ENCODE results near the gene GPR155. TPM values are rescaled to one million over a fixed set of nuclear protein-coding genes. Genes with fewer than 3 reads are reported as not detected.

GPR155 gene
- total and polyA plus RNA-seq, 9 of the 15 experiments (the other 6 are each of a cell fraction or from before 2014, with no cell fraction given), result 0.04 to 0.40 (median 0.11) TPM; not detected in 1

DNA sequence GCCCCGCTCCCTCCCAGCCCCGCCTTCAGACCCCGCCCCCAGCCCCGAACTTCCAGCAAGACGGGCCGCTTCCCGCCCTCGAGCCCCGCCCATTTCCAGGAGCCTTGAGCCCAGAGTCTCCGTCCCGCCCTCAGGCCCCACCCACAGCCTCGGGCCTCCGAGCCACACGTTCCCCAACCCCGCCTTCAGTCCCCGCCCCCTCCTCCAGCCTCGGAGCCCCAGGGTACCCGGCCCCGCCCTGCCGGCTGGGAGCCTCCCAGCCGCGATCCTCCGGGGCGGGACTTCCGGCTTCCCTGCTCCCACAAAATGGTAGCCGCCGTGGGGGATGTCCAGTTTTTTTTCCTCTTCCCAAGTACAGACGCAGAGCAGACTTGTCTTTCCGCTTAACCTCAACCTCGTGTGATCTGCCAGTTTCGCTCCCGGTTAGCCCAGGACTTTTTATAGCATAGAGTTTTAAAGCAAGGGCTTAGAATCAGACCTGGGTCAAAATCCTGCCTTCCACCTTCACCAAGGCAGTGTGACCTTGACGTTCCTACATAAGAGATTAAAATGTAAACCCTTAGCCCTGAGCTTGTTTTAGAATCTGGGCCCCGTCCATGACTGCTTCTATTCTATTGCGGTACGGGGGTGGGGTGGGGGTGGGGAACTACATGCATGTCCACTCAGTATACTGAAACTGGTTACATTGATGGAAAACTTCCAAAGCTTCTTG is 435 bp upstream of the GPR155 start (continued):
- TF ChIP-seq PHF20 (IDR thresholded peaks at IDR 0.05; ENCODE audit: partially characterized antibody), result peak; percentile 83
- no peak for TF ChIP-seq ZNF75A (CRISPR knock-in tag; IDR thresholded peaks at IDR 0.05)
- TF ChIP-seq NCOA6 (IDR thresholded peaks at IDR 0.05), result no peak
- TF ChIP-seq PHF21A (IDR thresholded peaks at IDR 0.05; ENCODE audit: borderline replicate concordance, low read depth), result no peak
- TF ChIP-seq OTX1 (CRISPR knock-in tag; IDR thresholded peaks at IDR 0.05), result 0 out of 2 replicates have a peak, but pooled peaks have one; percentile 49
- TF ChIP-seq, protein P1, sequence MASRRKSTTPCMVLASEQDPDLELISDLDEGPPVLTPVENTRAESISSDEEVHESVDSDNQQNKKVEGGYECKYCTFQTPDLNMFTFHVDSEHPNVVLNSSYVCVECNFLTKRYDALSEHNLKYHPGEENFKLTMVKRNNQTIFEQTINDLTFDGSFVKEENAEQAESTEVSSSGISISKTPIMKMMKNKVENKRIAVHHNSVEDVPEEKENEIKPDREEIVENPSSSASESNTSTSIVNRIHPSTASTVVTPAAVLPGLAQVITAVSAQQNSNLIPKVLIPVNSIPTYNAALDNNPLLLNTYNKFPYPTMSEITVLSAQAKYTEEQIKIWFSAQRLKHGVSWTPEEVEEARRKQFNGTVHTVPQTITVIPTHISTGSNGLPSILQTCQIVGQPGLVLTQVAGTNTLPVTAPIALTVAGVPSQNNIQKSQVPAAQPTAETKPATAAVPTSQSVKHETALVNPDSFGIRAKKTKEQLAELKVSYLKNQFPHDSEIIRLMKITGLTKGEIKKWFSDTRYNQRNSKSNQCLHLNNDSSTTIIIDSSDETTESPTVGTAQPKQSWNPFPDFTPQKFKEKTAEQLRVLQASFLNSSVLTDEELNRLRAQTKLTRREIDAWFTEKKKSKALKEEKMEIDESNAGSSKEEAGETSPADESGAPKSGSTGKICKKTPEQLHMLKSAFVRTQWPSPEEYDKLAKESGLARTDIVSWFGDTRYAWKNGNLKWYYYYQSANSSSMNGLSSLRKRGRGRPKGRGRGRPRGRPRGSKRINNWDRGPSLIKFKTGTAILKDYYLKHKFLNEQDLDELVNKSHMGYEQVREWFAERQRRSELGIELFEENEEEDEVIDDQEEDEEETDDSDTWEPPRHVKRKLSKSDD (conservative IDR thresholded peaks at IDR 0.05; ENCODE audit: low read length), result peak; percentile 77; the same call in 1 of the 2 replicates
- TF ChIP-seq ZC3H4 (CRISPR knock-in tag; IDR thresholded peaks at IDR 0.05; ENCODE audit: borderline replicate concordance), result no peak
- peak in 1 of 2 experiments; percentile 45; a peak in 3 of 4 replicates for TF ChIP-seq MAZ (CRISPR knock-in tag; conservative IDR thresholded peaks at IDR 0.05 in 1 of 2, IDR thresholded peaks at IDR 0.05 in 1 of 2)
- TF ChIP-seq POLR2B (IDR thresholded peaks at IDR 0.05; ENCODE audit: low read depth, partially characterized antibody), result peak; percentile 87
- TF ChIP-seq SP2 (IDR thresholded peaks at IDR 0.05; ENCODE audit: extremely low read depth, low read depth, low read length, poor library complexity, severe bottlenecking), result peak; percentile 44
- TF ChIP-seq TBP (optimal IDR thresholded peaks at IDR 0.05; ENCODE audit: low read depth, low read length), result peak; percentile 59
- TF ChIP-seq ZNF232 (CRISPR knock-in tag; IDR thresholded peaks at IDR 0.05), result no peak
- TF ChIP-seq, protein P2, sequence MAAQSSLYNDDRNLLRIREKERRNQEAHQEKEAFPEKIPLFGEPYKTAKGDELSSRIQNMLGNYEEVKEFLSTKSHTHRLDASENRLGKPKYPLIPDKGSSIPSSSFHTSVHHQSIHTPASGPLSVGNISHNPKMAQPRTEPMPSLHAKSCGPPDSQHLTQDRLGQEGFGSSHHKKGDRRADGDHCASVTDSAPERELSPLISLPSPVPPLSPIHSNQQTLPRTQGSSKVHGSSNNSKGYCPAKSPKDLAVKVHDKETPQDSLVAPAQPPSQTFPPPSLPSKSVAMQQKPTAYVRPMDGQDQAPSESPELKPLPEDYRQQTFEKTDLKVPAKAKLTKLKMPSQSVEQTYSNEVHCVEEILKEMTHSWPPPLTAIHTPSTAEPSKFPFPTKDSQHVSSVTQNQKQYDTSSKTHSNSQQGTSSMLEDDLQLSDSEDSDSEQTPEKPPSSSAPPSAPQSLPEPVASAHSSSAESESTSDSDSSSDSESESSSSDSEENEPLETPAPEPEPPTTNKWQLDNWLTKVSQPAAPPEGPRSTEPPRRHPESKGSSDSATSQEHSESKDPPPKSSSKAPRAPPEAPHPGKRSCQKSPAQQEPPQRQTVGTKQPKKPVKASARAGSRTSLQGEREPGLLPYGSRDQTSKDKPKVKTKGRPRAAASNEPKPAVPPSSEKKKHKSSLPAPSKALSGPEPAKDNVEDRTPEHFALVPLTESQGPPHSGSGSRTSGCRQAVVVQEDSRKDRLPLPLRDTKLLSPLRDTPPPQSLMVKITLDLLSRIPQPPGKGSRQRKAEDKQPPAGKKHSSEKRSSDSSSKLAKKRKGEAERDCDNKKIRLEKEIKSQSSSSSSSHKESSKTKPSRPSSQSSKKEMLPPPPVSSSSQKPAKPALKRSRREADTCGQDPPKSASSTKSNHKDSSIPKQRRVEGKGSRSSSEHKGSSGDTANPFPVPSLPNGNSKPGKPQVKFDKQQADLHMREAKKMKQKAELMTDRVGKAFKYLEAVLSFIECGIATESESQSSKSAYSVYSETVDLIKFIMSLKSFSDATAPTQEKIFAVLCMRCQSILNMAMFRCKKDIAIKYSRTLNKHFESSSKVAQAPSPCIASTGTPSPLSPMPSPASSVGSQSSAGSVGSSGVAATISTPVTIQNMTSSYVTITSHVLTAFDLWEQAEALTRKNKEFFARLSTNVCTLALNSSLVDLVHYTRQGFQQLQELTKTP (IDR thresholded peaks at IDR 0.05; ENCODE audit: low read depth in 1 of 2, partially characterized antibody in 2 of 2), result peak in 1 of 2 experiments; percentile 65
- no peak for TF ChIP-seq RCOR1 (IDR thresholded peaks at IDR 0.05; ENCODE audit: borderline replicate concordance in 1 of 2, low read depth in 2 of 2, low read length in 2 of 2)
- TF ChIP-seq POLR2G (IDR thresholded peaks at IDR 0.05; ENCODE audit: low read depth, low read length), result peak; percentile 80
- TF ChIP-seq, protein P3, sequence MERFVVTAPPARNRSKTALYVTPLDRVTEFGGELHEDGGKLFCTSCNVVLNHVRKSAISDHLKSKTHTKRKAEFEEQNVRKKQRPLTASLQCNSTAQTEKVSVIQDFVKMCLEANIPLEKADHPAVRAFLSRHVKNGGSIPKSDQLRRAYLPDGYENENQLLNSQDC (CRISPR knock-in tag; IDR thresholded peaks at IDR 0.05), result no peak
- TF ChIP-seq GABPA (tag; conservative IDR thresholded peaks at IDR 0.05; ENCODE audit: low read depth), result peak; percentile 95
- TF ChIP-seq, protein P4, sequence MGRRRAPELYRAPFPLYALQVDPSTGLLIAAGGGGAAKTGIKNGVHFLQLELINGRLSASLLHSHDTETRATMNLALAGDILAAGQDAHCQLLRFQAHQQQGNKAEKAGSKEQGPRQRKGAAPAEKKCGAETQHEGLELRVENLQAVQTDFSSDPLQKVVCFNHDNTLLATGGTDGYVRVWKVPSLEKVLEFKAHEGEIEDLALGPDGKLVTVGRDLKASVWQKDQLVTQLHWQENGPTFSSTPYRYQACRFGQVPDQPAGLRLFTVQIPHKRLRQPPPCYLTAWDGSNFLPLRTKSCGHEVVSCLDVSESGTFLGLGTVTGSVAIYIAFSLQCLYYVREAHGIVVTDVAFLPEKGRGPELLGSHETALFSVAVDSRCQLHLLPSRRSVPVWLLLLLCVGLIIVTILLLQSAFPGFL (CRISPR knock-in tag; IDR thresholded peaks at IDR 0.05), result no peak
- peak; percentile 56; the same call in 1 of the 2 replicates for TF ChIP-seq C11orf30 (IDR thresholded peaks at IDR 0.05; ENCODE audit: low read depth)
- peak; percentile 98 for TF ChIP-seq ESRRA (IDR thresholded peaks at IDR 0.05; ENCODE audit: borderline replicate concordance, low read depth)

Measured in K562 (cell line).